Neural crest cell (in vitro differentiated cells): ENCODE measurements around the gene LONP1. TPM values are rescaled to one million over a fixed set of nuclear protein-coding genes. Genes with fewer than 3 reads are reported as not detected.

Source experiments
- DNase-seq: peaks from one replicate; pipeline ENCODE4 v3.0.0; 2021; ENCODE audit warnings: low read depth, mixed read lengths, low spot score
- H3K27ac Mint-ChIP-seq: one replicate; pipeline ENCODE4 v1.8.0; 2021; ENCODE audit warnings: mild to moderate bottlenecking, mixed read lengths; ENCODE audit not compliant: unreplicated experiment
- H3K27me3 Mint-ChIP-seq: 2 replicates; pipeline ENCODE4 v1.8.0; 2021; ENCODE audit warnings: low read depth, mild to moderate bottlenecking, mixed read lengths
- H3K36me3 Mint-ChIP-seq: 2 replicates; pipeline ENCODE4 v1.8.0; 2021; ENCODE audit warnings: low read depth, mild to moderate bottlenecking, mixed read lengths
- H3K4me1 Mint-ChIP-seq: 2 replicates; pipeline ENCODE4 v1.8.0; 2021; ENCODE audit warnings: mixed read lengths
- H3K4me3 Mint-ChIP-seq: one replicate; pipeline ENCODE4 v1.8.0; 2021; ENCODE audit warnings: mild to moderate bottlenecking, mixed read lengths
- H3K9me3 Mint-ChIP-seq: 2 replicates; pipeline ENCODE4 v1.8.0; 2021; ENCODE audit warnings: mixed read lengths
- CTCF ChIP-seq: fragments of 200-600 bp; sonication (generic); conservative IDR thresholded peaks from 2 replicates; pipeline ENCODE4 v1.5.0; 2021; ENCODE audit warnings: antibody characterized with exemption, mild to moderate bottlenecking
- total RNA-seq: library from RNA; stranded (reverse); gene quantifications from 2 replicates; pipeline ENCODE4 v1.2.1, GENCODE V29; 2021

Gene LONP1
- total RNA-seq, 1 donor from 2014 or later = 93.2 TPM

GRCh38 chr19:5714816-5715215 is 5.1 kb downstream of the LONP1 start:
- Mint-ChIP-seq H3K4me1 (peaks cover 13% of the 10 kb centered on the region), H3K36me3 (no peaks in the 10 kb centered on the region), H3K27me3 (no peaks in the 10 kb centered on the region), H3K4me3 (no peak overlapping the region), H3K9me3 (no peaks in the 10 kb centered on the region), H3K27ac (no peak overlapping the region)
- no peak for TF ChIP-seq CTCF
- no peak for DNase-seq

- DNase-seq = no peak
- Mint-ChIP-seq H3K9me3 (no peaks in the 10 kb centered on the region), H3K36me3 (no peaks in the 10 kb centered on the region), H3K4me3 (no peak overlapping the region), H3K27me3 (no peaks in the 10 kb centered on the region), H3K27ac (no peak overlapping the region), H3K4me1 (peaks cover 3% of the 10 kb centered on the region)
- no peak for TF ChIP-seq CTCF
Observed at GRCh38 chr19:5713228-5713627, 6.7 kb downstream of the LONP1 start.

GRCh38 chr19:5711713-5712161 is 8.2 kb downstream of the LONP1 start:
- H3K36me3 Mint-ChIP-seq = no peaks in the 10 kb centered on the region
- no peak for TF ChIP-seq CTCF
- peaks cover 3% of the 10 kb centered on the region for H3K4me1 Mint-ChIP-seq
- no peak overlapping the region for H3K4me3 Mint-ChIP-seq
- H3K9me3 Mint-ChIP-seq = no peaks in the 10 kb centered on the region
- DNase-seq = no peak
- H3K27ac Mint-ChIP-seq = no peak overlapping the region
- H3K27me3 Mint-ChIP-seq = no peaks in the 10 kb centered on the region

GRCh38 chr19:5711025-5711424 is 8.9 kb downstream of the LONP1 start:
- DNase-seq = no peak
- no peaks in the 10 kb centered on the region for H3K9me3 Mint-ChIP-seq
- H3K4me3 Mint-ChIP-seq = no peak overlapping the region
- peaks cover 3% of the 10 kb centered on the region for H3K4me1 Mint-ChIP-seq
- no peaks in the 10 kb centered on the region for H3K27me3 Mint-ChIP-seq
- no peak for TF ChIP-seq CTCF
- no peaks in the 10 kb centered on the region for H3K36me3 Mint-ChIP-seq
- no peak overlapping the region for H3K27ac Mint-ChIP-seq

- no peaks in the 10 kb centered on the region for H3K9me3 Mint-ChIP-seq
- peaks cover 6% of the 10 kb centered on the region for H3K36me3 Mint-ChIP-seq
- H3K4me3 Mint-ChIP-seq = no peak overlapping the region
Observed at GRCh38 chr19:5707576-5708575, 12.1 kb downstream of the LONP1 start.

More at GRCh38 chr19:5707576-5708575, 12.1 kb downstream of the LONP1 start:
- Mint-ChIP-seq H3K27me3 (no peaks in the 10 kb centered on the region), H3K4me1 (no peaks in the 10 kb centered on the region), H3K27ac (no peak overlapping the region)
- DNase-seq = no peak
- no peak for TF ChIP-seq CTCF
